HUDEP-2 (cell line): Measurements from ENCODE around the gene PTPN14.

Experiments
- DNase-seq, 76 experiments: peaks; one replicate each; lab custom pipeline; 2025; ENCODE audit not compliant: unreplicated experiment in 76 of 76; lab: John Stamatoyannopoulos, UW

PTPN14 gene

DNA sequence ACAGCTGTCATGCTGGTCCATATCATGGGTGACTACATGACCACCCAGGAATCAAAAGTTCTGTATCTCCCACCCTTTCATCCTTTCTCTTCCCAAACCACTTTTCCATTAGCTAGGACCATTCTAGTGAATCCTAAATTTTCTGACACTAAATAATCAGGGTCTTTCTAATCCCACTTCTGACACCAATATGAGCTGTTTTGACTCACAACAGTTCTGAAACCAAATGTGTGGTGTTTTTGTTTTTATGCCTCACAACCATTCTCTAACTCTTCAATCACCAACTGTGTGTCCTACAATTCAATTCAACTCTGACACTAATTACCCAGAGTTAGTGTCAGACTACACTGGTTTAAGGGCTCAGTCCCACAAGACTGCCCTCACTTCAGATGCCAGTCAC, 206.5 kb downstream of the PTPN14 start:
- no peak for DNase-seq

DNA sequence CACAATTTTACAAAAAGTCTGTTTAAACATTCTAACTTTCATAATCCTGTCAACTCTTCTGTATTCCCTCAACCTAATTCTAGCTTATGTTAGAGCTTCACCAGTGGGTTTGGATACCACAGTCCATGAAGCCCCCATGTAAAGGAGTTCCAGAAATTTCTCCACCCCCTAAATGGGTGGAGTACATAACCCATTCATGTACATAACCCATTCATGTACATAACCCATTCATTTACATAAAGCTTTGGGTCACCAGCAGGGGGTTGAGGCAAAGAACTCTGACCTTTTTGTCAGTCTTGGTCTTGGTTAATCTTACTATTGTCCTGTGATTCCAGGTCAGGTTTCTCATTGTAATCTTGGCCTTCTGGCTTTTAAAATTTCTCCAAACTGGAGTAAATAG, 208.9 kb downstream of the PTPN14 start:
- no peak for DNase-seq

- no peak for DNase-seq
Observed at GRCh38 chr1:214341932-214342331, 209.5 kb downstream of the PTPN14 start.

- no peak for DNase-seq
Observed at GRCh38 chr1:214341459-214341858, 209.9 kb downstream of the PTPN14 start.

DNA sequence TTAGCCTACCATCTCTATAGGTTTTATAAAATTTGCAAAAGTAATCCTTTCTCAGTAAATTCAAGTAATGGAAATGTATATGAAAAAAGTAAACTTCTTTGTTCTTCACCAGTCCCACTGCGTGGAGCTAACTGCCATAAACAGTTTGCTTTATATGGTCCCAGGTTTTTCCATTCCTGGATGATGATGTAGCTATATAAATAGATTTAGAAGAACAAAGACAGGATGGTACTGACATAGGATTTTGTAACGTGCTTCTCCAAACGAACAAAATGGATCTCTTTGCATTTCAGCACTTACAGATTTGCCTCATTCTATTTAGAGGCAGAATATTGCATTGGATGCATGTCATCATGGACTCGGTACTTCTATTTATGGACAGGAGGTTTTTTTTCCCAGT, 213.2 kb downstream of the PTPN14 start:
- DNase-seq, result no peak

DNA sequence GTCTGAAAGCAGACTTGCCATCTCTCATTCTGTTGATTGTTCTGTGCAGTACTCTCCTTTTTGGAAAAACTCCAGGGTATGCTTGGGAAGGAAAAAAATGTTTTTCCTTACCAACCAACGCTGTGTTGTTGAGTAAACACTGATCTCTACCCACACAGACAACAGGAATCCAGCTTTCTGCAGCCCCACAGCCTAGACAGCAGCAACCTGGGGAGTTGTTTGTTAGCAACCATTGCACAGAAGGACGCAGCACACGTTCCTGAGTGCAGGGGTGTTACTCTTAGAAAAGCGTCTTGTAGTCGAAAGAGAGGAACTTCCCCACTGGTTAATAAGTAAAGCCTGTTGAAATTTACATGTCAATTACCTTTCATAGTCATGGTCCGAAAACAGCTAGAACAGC, 213.9 kb downstream of the PTPN14 start:
- no peak for DNase-seq

DNA sequence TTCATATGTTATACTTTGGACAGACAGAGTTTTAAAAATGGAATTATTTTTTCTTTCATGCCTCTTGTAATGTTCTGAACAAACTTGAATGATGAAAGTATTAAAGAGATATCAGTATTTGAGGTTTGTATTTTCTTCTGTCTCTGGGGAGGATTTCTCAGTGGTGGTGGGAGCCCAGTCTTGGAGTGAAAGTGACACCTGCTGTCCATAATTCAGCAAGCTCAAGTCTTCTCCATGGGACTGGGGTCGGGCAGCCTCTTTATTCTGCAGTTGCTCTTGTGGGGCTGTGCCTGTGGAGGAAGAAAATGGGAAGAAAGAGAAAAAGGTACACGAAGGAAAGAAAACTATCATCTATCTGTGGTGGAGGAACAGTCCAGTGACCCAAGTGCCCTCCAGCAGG, 214.4 kb downstream of the PTPN14 start:
- DNase-seq, result no peak

DNA sequence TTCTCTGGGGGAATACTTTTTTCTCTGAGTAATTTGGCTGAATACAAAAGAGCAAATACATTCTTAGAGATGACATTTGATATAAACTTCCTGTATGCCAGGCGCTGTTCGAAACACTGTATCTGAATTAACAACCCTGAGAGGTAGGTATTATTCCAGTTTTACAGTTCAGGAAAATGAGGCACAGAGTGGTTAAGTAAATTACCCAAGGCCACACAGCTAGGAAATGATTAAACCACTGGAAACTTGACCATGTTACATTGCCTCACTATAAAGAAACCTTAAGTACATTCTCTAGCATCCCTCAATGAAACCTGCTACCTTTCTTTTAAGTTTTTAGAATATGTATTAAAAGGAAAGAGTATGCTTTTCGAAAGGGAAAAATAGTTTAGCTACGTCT, 215.8 kb downstream of the PTPN14 start:
- no peak for DNase-seq

DNA sequence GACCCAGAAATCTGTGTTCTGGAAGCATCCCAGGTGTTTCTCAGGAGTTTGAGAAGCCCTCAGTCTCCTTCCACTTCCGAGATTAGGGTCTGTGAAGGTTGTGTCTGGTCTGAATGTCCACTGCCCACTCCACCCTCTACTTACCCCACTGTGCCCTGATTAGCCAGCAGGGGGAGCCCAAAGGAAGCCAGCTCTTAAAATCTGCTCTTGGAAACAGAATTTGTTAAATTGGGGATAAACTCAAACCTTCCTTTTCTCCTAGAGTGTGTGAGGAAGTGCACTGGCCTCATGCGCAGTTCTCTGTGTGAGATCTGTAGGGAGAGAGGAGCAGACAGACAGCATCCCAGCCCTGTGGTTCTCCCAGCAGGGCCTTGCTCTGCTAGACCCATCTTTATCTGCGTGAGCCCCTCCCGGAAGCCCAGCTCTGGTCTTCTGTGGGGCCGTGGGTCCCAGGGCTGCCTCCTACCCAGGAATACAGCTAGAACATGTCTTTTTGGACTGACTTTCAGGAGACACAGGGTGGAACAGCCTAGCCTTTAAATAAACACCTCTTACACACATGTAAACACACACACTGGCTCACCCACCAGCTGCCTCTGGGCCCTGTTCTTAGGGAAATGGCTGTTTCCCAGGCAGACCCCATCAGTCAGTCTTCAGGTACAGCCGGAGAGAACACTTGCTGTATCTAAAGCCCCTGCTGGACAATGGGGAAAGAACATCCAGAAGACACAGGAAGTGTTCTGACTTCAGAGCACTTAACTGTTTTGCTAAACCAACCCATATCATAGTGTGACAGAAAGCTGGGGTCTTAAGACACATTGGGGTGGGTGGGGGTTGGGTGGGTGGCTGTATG, 218.2 kb downstream of the PTPN14 start:
- DNase-seq, result peak in 20 of 76 experiments; percentile 1 to 35 (median 14)

DNA sequence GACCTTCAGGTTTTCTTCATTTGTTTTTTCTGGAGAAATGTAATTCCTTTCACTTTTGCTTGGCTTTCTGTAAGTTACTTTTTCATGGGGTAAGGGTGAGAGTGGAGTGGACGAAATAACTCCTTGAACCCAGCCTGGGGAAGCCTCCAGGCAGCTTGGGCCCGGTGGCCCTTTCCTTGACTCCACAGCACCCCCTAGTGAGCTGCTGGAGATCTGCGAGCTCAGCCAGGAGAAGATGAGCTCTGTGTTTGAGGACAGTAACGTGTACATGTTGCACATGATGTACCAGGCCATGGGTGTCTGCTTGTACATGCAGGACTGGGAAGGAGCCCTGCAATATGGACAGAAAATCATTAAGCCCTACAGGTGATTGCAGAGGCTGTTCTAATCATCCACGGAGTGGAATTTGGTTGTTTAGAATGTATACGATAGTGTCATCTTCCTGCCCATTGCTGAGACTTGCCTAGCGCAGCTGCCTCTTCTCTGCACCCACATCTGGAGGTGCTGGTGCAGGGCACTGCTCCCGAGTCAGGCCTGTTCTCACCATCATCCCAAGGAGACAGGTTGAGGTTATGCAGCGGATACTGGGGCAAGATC, 219.5 kb downstream of the PTPN14 start:
- peak in 42 of 76 experiments; percentile 2 to 63 (median 26) for DNase-seq

- DNase-seq, result no peak
Observed at GRCh38 chr1:214331180-214331579, 220.2 kb downstream of the PTPN14 start.

DNA sequence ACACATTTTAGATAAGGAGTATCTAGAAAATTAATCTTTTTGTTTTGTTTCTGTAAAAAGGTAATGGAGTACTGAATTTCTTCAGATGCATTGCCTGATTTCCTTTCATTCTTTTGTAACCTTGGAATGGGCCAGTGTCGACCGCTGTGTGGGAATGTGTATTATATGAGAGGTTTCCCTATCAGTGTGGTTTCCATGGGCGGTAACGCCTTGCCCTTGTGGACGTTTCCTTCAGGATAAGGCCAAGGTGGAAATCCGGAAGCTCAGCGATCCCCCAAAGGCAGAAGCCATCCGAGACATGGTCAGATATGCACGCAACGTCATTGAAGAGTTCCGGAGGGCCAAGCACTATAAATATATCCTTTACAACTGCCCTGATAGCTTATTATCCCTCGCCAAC, 220.7 kb downstream of the PTPN14 start:
- no peak for DNase-seq

- DNase-seq, result no peak
Observed at GRCh38 chr1:214330222-214330621, 221.2 kb downstream of the PTPN14 start.

DNA sequence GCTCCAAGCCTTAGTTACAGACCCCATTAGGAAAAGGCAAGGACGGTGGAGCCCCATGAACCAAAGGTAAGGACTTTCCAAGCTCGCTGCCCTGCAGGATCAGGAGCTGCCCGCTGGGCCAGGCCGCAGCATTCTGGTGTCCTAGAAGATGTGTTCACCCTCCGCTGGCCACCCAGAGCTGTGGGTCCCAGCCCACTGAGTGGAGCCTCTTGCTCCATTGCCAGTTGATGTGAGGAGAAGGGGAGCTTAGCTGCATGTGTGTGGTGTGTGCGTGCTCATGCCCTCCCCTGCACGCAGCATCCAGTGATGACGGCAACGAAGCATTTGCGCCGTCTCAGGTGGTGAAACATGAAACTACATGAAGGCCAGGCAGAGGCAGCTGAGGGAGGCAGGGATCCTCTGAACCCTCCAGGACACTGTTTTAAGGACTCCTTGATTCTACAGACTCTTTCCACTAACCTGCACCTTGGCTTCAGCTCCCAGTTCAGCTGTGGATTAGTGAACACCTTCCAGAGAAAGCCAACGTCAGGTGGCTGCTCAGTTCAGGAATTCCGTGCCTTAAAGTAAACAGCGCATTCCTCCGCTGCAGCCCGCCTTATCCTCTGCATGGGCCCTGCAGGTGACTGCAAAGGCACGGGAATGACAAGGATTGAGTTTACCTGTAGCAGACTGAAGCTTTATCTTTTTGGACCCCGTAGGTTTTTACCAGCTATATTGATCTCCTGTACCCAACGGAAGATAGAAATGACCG, 221.8 kb downstream of the PTPN14 start:
- no peak for DNase-seq

DNA sequence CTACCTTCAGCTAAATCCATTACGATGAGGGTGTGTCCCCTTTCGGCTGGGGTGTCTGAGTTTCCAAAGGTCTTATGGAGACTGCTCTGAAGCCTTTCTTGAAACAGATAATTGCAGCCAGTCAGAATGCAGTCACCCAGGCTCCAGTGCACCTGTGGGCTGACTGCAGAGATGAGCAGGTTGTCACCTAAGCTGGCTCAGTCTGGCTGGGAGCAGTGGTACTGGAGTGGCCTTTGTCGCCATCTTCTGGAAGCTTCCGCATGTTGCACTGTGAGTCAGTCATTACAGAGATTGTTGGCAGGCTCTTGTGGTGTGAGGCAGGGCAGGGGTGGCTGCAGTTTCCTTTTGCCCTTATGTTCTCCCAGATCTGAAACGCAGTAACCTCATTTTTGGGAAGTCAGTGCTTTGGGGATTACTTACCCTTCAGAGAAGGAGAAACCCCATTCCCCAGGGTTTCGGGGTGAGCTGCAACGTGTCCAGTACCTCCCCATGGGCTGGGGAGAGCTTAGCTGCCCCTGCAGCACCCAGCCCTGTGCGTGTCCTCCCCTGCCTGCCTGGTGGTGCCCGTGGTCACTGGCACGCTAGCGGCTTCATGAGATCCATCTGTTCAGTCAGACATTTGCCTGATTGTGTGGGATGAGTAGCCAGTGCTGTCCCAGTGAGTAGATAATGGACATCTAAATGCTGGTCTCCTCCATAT, 222.5 kb downstream of the PTPN14 start:
- DNase-seq, result peak in 62 of 76 experiments; percentile 10 to 76 (median 44)

- no peak for DNase-seq
Observed at GRCh38 chr1:214327514-214327913, 223.9 kb downstream of the PTPN14 start.

GRCh38 chr1:214326406-214326805, 225.0 kb downstream of the PTPN14 start:
- peak in 4 of 76 experiments; percentile 8 to 39 (median 10) for DNase-seq

DNA sequence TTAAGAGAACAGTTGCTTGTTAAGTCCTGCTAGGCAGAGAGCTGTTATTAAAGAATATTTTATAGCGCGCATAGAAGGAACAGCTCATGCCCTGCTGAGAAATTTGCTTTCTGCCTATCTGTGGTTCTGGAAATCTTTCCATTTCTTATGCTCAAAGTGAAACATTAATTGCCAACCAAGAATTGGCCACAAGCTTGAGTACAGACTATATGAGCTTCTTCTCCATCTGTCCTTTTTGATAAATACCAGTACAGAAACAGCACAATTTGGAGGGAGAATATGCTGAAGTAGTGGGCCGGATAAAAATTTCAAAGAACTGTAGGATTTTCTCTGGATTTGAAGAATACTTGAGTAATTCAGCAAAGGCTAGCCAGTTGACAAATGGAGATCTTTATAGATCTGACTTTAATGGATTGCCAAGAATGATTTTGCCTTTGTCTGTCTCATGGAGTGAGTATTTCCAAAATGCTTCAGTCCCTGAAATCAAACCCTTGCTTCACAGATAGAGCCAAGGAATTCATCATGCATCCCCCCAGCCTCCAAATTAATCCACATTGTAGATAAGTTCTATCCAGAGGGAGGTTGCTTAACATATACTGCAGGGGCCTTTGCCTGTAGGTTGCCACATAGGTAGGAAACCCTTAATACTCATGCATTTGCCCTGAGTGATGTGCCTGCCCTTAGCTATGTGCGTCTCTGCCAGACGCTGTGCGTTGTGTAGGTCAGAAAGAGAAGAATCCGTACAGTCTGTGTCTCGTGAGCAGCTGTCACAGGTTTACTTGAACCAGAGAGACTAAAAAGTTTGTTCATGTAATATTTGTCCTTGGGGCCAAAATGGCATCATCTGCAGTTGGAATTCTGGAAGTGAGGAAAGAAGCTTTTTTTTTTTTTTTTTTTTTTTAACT, 226.3 kb downstream of the PTPN14 start:
- no peak for DNase-seq

DNA sequence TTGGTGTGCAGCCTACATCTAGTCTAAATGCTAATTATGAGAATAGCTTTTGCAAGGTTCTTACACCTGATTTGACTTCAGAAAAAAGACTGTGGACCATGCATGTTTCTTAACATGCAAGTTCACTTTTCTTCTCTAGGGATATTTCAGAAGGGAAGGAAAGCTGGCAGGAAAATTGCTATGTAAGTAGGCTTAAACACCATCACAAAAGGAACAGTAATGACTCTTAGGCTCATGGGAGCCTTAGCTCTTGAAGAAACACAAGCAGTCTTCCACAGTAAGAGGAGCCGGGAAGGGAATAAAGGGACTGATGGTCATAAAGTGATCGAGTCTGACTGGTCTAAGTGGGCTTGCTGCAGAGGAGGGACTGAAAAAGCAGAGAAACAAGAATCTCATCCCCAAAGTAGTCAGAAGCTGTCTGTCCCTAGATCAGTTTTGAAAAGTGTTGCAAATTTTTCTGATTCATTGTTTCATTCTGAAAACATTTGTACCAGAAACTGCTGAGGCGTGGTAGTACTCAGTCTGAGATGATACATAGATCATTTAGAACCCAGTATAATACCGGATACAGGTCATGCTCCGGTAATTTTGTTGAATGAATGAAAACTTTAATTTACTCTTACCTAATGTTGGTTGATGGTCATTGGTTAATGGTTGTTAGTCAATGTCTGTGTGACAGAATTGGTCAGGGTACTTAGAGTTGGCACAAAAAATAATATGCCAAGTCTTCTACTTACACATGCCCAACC, 229.5 kb downstream of the PTPN14 start:
- DNase-seq, result no peak
